ENCODE results near the gene SLC2A5.

DNA sequence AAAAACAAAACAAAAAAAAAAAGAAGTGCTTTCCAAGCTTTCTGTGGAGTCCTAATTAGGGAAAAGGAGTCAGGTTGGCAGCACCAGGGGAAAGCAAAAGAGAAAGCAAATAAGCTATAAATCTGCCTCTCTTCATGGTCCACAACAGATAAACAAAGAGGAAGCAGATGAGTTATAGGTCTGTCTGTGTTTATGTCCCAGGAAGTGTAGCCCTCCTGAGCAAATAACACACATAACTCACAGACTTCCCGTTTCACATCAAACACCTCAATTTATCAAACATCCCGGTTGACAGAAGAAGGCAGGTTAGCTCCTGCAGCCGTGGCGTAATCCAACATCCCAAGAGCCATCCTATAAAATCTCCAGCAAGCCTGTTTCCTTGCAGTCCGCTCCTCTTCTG, 5.6 kb upstream of the SLC2A5 start:
- TF ChIP-seq, protein P1, sequence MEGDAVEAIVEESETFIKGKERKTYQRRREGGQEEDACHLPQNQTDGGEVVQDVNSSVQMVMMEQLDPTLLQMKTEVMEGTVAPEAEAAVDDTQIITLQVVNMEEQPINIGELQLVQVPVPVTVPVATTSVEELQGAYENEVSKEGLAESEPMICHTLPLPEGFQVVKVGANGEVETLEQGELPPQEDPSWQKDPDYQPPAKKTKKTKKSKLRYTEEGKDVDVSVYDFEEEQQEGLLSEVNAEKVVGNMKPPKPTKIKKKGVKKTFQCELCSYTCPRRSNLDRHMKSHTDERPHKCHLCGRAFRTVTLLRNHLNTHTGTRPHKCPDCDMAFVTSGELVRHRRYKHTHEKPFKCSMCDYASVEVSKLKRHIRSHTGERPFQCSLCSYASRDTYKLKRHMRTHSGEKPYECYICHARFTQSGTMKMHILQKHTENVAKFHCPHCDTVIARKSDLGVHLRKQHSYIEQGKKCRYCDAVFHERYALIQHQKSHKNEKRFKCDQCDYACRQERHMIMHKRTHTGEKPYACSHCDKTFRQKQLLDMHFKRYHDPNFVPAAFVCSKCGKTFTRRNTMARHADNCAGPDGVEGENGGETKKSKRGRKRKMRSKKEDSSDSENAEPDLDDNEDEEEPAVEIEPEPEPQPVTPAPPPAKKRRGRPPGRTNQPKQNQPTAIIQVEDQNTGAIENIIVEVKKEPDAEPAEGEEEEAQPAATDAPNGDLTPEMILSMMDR (IDR thresholded peaks at IDR 0.05; ENCODE audit: insufficient read depth, low read length): no peak
- TF ChIP-seq POLR2AphosphoS5 (IDR thresholded peaks at IDR 0.05; ENCODE audit: low read depth) (no peak), GABPA (IDR thresholded peaks at IDR 0.05; ENCODE audit: low read depth) (no peak), REST (IDR thresholded peaks at IDR 0.05; ENCODE audit: insufficient replicate concordance, low read depth) (no peak)

Measured in HL-60 (cell line).